Smooth muscle cell (in vitro differentiated cells): ENCODE measurements around the gene PRRT1. TPM values are rescaled to one million over a fixed set of nuclear protein-coding genes. Genes with fewer than 3 reads are reported as not detected.

Experiments used
- DNase-seq: peaks from one replicate; lab custom pipeline; 2025; ENCODE audit not compliant: unreplicated experiment; lab: John Stamatoyannopoulos, UW
- H2AFZ ChIP-seq: fragments of 200-600 bp; sonication (generic); 2 replicates; pipeline ENCODE4 v1.6.0; 2016; ENCODE audit warnings: antibody characterized with exemption, low read depth, mild to moderate bottlenecking
- H3F3A ChIP-seq: fragments of 200-600 bp; sonication (generic); 2 replicates; pipeline ENCODE4 v1.6.0; 2017; ENCODE audit warnings: antibody characterized with exemption, low read depth
- H3K27ac ChIP-seq: fragments of 200-600 bp; sonication (generic); 2 replicates; pipeline ENCODE4 v1.5.1; 2016; ENCODE audit warnings: low read depth, mild to moderate bottlenecking
- H3K27me3 ChIP-seq: fragments of 200-600 bp; sonication (generic); 2 replicates; pipeline ENCODE4 v1.6.1; 2016; ENCODE audit warnings: low read depth, mild to moderate bottlenecking
- H3K36me3 ChIP-seq: fragments of 200-600 bp; sonication (generic); 2 replicates; pipeline ENCODE4 v1.5.1; 2016; ENCODE audit warnings: low read depth
- H3K4me1 ChIP-seq: fragments of 200-600 bp; sonication (generic); 2 replicates; pipeline ENCODE4 v1.5.1; 2016; ENCODE audit warnings: low read depth
- H3K4me2 ChIP-seq: fragments of 200-600 bp; sonication (generic); 2 replicates; pipeline ENCODE4 v1.6.0; 2016; ENCODE audit warnings: mild to moderate bottlenecking
- H3K4me3 ChIP-seq: fragments of 200-600 bp; sonication (generic); 2 replicates; pipeline ENCODE4 v1.5.1; 2016; ENCODE audit warnings: mild to moderate bottlenecking
- H3K79me2 ChIP-seq: fragments of 200-600 bp; sonication (generic); 2 replicates; pipeline ENCODE4 v1.6.0; 2016; ENCODE audit warnings: low read depth, mild to moderate bottlenecking
- H3K9ac ChIP-seq: fragments of 200-600 bp; sonication (generic); 2 replicates; pipeline ENCODE4 v1.6.0; 2016; ENCODE audit warnings: low read depth
- H3K9me3 ChIP-seq: fragments of 200-600 bp; sonication (generic); replicated peaks from 2 replicates; pipeline ENCODE4 v1.5.1; 2016; ENCODE audit warnings: low read depth
- H4K20me1 ChIP-seq: fragments of 200-600 bp; sonication (generic); 2 replicates; pipeline ENCODE4 v1.6.0; 2016; ENCODE audit warnings: low read depth
- WGBS: methylation state at CpG from one replicate; pipeline ENCODE4 v1.1.7; 2016; ENCODE audit warnings: low lambda C conversion rate; 5-methylcytosine and 5-hydroxymethylcytosine counted together
- polyA plus RNA-seq: library from polyadenylated mRNA; unstranded; fragments of >200 nt; fragmentation: Nextera tagmentation; extraction: Ambion mirVana; gene quantifications from 2 replicates; pipeline ENCODE4 v1.2.1, GENCODE V29; 2016
- total RNA-seq: library from RNA; depleted of rRNA; stranded (reverse); fragments of >200 nt; gene quantifications from 2 replicates; pipeline ENCODE4 v1.2.3, GENCODE V29; 2014
- TF ChIP-seq, protein P1 (sequence below): fragments of 200-600 bp; sonication (generic); IDR thresholded peaks from 2 replicates; pipeline ENCODE4 v1.5.1; 2017; ENCODE audit warnings: borderline replicate concordance, mild to moderate bottlenecking, antibody characterized with exemption; ENCODE audit not compliant: insufficient read depth, poor library complexity, severe bottlenecking

PRRT1 gene
- total and polyA plus RNA-seq, 2 experiments from 2014 or later = 3.3 TPM; not detected in 1

- Histone ChIP-seq H3K4me2 (peak overlapping the region; percentile 97), H3K27ac (peak overlapping the region; percentile 95), H3K27me3 (no peaks in the 10 kb centered on the region), H3K9ac (peak overlapping the region; percentile 98), H4K20me1 (no peaks in the 10 kb centered on the region), H3K79me2 (peaks cover 25% of the 10 kb centered on the region), H3K36me3 (peaks cover 3% of the 10 kb centered on the region), H3K4me1 (peaks cover 21% of the 10 kb centered on the region), H3F3A (peaks cover 4% of the 10 kb centered on the region), H2AFZ (peak overlapping the region; percentile 99), H3K9me3 (no peaks in the 10 kb centered on the region), H3K4me3 (peak overlapping the region; percentile 99)
- TF ChIP-seq, protein P1, sequence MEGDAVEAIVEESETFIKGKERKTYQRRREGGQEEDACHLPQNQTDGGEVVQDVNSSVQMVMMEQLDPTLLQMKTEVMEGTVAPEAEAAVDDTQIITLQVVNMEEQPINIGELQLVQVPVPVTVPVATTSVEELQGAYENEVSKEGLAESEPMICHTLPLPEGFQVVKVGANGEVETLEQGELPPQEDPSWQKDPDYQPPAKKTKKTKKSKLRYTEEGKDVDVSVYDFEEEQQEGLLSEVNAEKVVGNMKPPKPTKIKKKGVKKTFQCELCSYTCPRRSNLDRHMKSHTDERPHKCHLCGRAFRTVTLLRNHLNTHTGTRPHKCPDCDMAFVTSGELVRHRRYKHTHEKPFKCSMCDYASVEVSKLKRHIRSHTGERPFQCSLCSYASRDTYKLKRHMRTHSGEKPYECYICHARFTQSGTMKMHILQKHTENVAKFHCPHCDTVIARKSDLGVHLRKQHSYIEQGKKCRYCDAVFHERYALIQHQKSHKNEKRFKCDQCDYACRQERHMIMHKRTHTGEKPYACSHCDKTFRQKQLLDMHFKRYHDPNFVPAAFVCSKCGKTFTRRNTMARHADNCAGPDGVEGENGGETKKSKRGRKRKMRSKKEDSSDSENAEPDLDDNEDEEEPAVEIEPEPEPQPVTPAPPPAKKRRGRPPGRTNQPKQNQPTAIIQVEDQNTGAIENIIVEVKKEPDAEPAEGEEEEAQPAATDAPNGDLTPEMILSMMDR = no peak
- WGBS = 23% methylated on average over 9 of the region's 9 CpGs
- DNase-seq = no peak
These were observed 24.4 kb downstream of the PRRT1 start for GRCh38 chr6:32127409-32127716.

- H3K4me2 ChIP-seq = peak overlapping the region; percentile 97
- peaks cover 4% of the 10 kb centered on the region for H3F3A ChIP-seq
- H3K4me1 ChIP-seq = peaks cover 21% of the 10 kb centered on the region
- H3K27me3 ChIP-seq = no peaks in the 10 kb centered on the region
- TF ChIP-seq, protein P1 = no peak
- H3K9me3 ChIP-seq = no peaks in the 10 kb centered on the region
- H2AFZ ChIP-seq = no peak overlapping the region
- H3K36me3 ChIP-seq = peaks cover 3% of the 10 kb centered on the region
- peak overlapping the region; percentile 99 for H3K4me3 ChIP-seq
- no peak for DNase-seq
- peaks cover 25% of the 10 kb centered on the region for H3K79me2 ChIP-seq
- H4K20me1 ChIP-seq = no peaks in the 10 kb centered on the region
- H3K9ac ChIP-seq = peak overlapping the region; percentile 98
- WGBS = 75% methylated on average over 8 of the region's 8 CpGs
- peak overlapping the region; percentile 95 for H3K27ac ChIP-seq
These were observed 24.9 kb downstream of the PRRT1 start for GRCh38 chr6:32126880-32127279.

DNA sequence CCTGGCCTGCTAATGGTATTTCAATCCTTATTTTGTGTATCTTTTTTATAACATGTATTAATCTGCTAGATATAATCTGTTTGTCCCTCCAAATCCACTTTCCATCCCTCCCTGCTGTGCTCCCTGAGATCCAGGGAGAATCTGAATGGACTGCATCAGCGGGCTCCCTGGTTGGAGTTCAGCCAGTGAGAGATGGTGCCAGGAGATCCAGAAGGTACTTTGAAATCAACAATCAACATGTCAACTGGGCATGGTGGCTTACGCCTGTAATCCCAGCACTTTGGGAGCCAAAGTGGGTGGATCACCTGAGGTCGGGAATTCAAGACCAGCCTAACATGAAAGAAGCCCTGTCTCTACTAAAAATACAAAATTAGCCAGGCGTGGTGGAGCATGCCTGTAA is 28.1 kb downstream of the PRRT1 start:
- Histone ChIP-seq H3K4me2 (no peak overlapping the region), H4K20me1 (no peaks in the 10 kb centered on the region), H3K4me3 (no peak overlapping the region), H3K27ac (no peak overlapping the region), H3K4me1 (peaks cover 12% of the 10 kb centered on the region), H3K27me3 (no peaks in the 10 kb centered on the region), H3K79me2 (peaks cover 15% of the 10 kb centered on the region), H2AFZ (no peak overlapping the region), H3K36me3 (peaks cover 3% of the 10 kb centered on the region), H3K9me3 (no peaks in the 10 kb centered on the region), H3K9ac (no peak overlapping the region), H3F3A (no peaks in the 10 kb centered on the region)
- TF ChIP-seq, protein P1 = no peak
- no peak for DNase-seq
- WGBS = 97% methylated on average over 4 of the region's 4 CpGs

- H3K27ac ChIP-seq = no peak overlapping the region
- H2AFZ ChIP-seq = no peak overlapping the region
- H3K4me1 ChIP-seq = no peaks in the 10 kb centered on the region
- DNase-seq = no peak
- H3F3A ChIP-seq = no peaks in the 10 kb centered on the region
- H4K20me1 ChIP-seq = no peaks in the 10 kb centered on the region
- no peak overlapping the region for H3K4me2 ChIP-seq
- TF ChIP-seq, protein P1 = no peak
- H3K9me3 ChIP-seq = no peaks in the 10 kb centered on the region
- no peaks in the 10 kb centered on the region for H3K27me3 ChIP-seq
- H3K9ac ChIP-seq = no peak overlapping the region
- 96% methylated on average over 12 of the region's 12 CpGs for WGBS
- H3K4me3 ChIP-seq = no peak overlapping the region
- H3K36me3 ChIP-seq = peaks cover 3% of the 10 kb centered on the region
- H3K79me2 ChIP-seq = no peaks in the 10 kb centered on the region
These were observed 31.1 kb downstream of the PRRT1 start for GRCh38 chr6:32120573-32121059.
